ENCODE measurements around the gene B4GALNT2.
A peak's percentile ranks its signal among the peaks of the same experiment; 100 is the strongest.

The B4GALNT2 gene

DNA sequence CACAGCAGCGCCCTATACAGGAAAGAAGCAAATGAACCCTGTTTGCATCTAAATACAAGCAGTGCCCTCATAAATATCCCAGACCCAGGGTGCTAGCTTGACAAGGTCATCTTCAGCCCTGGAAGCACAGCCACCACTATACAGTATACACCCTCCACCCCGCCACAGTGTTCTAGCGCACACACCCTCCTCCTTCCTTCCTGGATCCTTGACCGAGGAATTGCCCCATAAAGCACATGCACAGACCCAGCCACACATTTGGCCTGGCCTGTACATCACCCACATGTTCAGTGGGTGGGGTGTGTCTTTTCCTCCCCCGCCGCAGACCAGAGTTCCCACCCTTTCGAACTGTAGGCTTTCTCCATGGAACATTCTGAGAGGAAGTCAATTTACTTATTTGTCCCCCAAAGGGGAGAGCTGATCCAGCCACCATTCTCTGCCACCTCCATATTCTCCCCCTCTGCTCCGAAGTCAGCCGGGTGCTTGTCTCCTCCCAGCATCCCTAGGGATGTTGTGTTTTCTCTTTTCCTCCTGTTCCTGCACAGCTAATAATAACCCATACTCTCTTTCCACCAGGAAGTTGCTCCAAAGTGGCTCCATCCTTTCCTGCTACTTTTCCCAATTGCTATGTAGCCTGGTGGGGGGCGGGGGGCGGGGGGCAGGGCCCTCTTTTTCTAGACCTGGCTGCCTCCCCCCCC lies 84.5 kb downstream of the B4GALNT2 start:
- Histone ChIP-seq H3K4me3 (ENCODE audit: low read length) (no peak overlapping the region), H3K27ac (ENCODE audit: low read length) (no peak overlapping the region), H3K9ac (ENCODE audit: low read length) (no peak overlapping the region), H3K27me3 (ENCODE audit: control insufficient read depth, insufficient read depth, low read length) (peaks cover 13% of the 10 kb centered on the region), H3K4me1 (ENCODE audit: control insufficient read depth, low read depth, low read length) (no peaks in the 10 kb centered on the region), H3K36me3 (ENCODE audit: control insufficient read depth, low read depth, low read length) (no peaks in the 10 kb centered on the region), H3K9me3 (ENCODE audit: control insufficient read depth, low read depth, low read length) (no peaks in the 10 kb centered on the region)

DNA sequence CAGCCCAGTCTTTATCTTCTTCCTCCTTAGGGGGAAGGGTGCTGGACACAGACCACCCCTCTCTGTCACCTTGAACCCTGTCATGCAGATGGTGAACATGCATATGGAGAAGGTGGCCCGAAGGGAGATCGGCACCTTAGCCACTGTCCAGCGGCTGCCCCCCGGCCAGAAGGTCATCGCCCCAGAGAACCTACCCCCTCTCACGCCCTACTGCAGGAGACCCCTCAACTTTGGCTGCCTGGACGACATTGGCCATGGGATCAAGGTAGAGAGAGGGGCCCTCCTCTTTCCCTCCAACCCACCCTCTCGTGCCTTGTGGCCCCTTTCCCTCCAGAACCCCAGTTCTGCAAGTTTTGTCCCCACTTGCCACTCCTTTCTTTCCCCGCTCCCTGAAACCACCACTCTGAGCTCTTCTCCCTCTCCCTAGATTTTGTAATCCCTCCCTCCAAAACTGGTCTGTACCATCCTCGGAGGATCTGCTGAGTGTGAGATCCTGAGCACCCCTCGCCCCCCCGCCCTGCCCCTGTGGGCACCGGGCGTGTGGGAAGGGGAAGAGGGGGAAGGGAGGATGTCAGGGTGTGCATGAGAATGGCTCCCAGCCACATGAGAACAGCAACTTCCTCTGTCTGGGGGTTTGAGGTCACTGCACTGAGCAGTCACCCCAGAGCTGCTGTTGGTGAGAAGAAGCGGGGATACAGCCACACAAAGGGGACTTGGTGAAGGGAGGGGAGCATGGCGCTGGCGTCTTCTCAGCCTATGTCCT lies 85.3 kb downstream of the B4GALNT2 start:
- Histone ChIP-seq H3K9ac (ENCODE audit: low read length) (no peak overlapping the region), H3K27me3 (ENCODE audit: control insufficient read depth, insufficient read depth, low read length) (peaks cover 16% of the 10 kb centered on the region), H3K27ac (ENCODE audit: low read length) (no peak overlapping the region), H3K4me3 (ENCODE audit: low read length) (no peak overlapping the region), H3K4me1 (ENCODE audit: control insufficient read depth, low read depth, low read length) (no peaks in the 10 kb centered on the region), H3K36me3 (ENCODE audit: control insufficient read depth, low read depth, low read length) (no peaks in the 10 kb centered on the region), H3K9me3 (ENCODE audit: control insufficient read depth, low read depth, low read length) (no peaks in the 10 kb centered on the region)

DNA sequence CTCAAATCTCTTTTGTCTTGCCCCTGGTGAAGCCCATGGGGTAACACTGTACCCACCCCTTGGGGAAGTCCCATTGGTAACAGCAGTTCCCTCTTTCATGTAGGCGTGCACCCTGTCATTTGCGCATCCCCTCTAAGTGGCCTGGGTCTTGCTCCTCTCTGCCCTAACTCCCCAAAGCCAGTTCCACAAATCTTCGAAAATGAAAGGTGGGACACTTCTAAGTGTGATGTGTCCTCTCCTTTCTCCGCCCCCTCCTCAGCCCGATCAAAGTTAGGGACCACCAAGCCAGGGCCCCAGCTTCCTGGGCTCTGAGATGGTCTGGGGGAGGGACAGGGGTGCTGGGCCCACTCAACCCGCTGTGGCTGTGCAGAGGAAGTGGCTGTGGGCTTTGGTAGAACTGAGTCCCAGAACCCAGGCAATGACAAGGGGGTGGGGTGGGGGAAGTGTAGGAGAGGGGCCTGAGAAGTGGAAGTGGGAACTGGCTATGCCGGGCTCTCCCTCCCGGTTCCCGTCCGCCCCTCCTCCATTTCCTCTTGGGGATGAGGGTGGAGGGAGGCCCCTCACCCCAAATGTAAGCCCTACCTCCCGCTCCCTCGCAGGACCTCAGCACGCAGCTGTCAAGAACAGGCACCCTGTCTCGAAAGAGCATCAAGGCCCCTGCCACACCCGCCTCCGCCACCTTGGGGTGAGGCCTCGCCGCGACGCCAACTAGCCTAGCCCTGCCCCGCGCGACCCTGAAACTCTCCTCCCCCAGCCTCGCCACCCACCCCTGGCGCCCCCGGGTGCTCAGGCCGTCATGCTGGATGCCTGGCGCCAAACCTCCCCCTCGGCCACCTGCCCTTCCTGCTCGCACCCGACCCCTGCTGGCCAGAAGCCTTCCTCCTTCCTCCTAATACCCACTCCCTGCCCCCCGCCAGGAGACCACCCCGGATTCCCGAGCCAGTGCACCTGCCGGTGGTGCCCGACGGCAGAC lies 86.7 kb downstream of the B4GALNT2 start:
- Histone ChIP-seq H3K27me3 (ENCODE audit: control insufficient read depth, insufficient read depth, low read length) (peaks cover 28% of the 10 kb centered on the region), H3K27ac (ENCODE audit: low read length) (no peak overlapping the region), H3K9ac (ENCODE audit: low read length) (no peak overlapping the region), H3K4me3 (ENCODE audit: low read length) (no peak overlapping the region), H3K36me3 (ENCODE audit: control insufficient read depth, low read depth, low read length) (no peaks in the 10 kb centered on the region), H3K9me3 (ENCODE audit: control insufficient read depth, low read depth, low read length) (no peaks in the 10 kb centered on the region), H3K4me1 (ENCODE audit: control insufficient read depth, low read depth, low read length) (peaks cover 5% of the 10 kb centered on the region)

DNA sequence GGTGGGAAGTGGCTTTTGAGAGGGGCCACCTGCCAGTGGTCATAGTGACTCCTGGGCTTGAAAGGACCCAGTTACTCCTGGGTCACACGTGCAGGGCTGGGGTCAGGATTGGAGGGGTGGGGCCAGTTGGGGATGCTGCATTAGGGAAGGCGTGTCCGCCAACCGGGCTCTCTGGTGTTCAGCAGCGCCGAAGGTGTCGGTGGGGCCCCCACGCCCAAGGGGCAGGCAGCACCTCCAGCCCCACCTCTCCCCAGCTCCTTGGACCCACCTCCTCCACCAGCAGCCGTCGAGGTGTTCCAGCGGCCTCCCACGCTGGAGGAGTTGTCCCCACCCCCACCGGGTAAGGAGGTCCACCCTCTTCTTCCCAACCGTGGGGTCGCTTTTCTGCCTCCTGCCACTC lies 87.4 kb downstream of the B4GALNT2 start:
- Histone ChIP-seq H3K9ac (ENCODE audit: low read length) (no peak overlapping the region), H3K27ac (ENCODE audit: low read length) (no peak overlapping the region), H3K27me3 (ENCODE audit: control insufficient read depth, insufficient read depth, low read length) (peaks cover 36% of the 10 kb centered on the region), H3K4me1 (ENCODE audit: control insufficient read depth, low read depth, low read length) (peaks cover 5% of the 10 kb centered on the region), H3K9me3 (ENCODE audit: control insufficient read depth, low read depth, low read length) (no peaks in the 10 kb centered on the region), H3K4me3 (ENCODE audit: low read length) (no peak overlapping the region), H3K36me3 (ENCODE audit: control insufficient read depth, low read depth, low read length) (no peaks in the 10 kb centered on the region)

DNA sequence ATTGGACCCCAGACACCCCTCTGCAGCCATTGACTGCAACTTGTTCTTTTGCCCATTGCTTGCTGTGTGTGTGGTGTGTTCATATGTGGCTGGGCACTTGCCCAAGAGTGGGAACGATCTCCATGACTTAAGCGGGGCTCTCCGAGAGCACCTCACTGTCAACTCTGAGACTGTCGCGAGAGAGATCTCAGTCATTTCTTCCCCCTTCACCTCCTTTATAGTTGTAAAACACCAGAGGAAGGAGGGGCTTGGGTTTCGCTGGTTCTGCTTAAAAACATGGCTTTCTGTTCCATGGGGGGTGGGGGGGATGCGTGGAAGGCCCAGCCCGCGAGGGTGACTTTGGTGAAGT lies 90.6 kb downstream of the B4GALNT2 start:
- peaks cover 5% of the 10 kb centered on the region for H3K4me1 ChIP-seq (ENCODE audit: control insufficient read depth, low read depth, low read length)
- H3K4me3 ChIP-seq (ENCODE audit: low read length) = peak overlapping the region; percentile 59
- no peak overlapping the region for H3K9ac ChIP-seq (ENCODE audit: low read length)
- no peak overlapping the region for H3K27ac ChIP-seq (ENCODE audit: low read length)
- H3K9me3 ChIP-seq (ENCODE audit: control insufficient read depth, low read depth, low read length) = no peaks in the 10 kb centered on the region
- no peaks in the 10 kb centered on the region for H3K36me3 ChIP-seq (ENCODE audit: control insufficient read depth, low read depth, low read length)
- peaks cover 68% of the 10 kb centered on the region for H3K27me3 ChIP-seq (ENCODE audit: control insufficient read depth, insufficient read depth, low read length)

DNA sequence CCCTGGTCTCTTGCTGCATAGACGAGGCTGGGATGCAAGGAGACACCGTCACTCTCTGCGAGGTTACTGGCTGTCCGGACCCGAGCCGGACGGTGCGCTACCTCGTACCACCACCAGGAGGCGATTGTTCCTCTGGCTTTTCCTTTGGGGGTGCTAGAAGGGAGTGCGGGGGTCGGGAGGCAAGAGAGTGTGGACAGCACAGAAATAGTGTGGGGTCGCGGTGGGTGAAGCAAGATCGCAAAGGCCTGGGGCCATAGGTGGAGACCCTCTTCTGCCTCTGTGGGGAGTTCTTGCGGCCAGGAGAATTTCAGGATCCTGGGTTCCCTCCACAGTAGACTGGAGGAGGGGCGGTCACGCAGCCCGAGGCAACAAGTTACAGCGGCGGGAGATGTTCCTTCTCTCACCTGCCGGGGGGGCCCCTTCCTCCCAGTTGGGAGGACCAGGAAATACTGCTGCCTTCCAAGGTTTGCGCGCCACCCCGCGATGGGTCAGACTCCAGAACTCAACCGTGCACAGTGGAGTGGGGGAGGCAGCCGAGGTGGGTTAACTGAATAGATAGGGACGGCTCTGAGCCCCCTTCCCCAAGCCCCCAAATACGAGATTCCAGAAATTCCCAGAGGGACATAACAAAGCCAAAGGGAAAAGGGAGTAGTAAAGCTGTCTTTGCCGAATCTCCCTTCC lies 91.1 kb downstream of the B4GALNT2 start:
- Histone ChIP-seq H3K4me1 (ENCODE audit: control insufficient read depth, low read depth, low read length) (peaks cover 5% of the 10 kb centered on the region), H3K9me3 (ENCODE audit: control insufficient read depth, low read depth, low read length) (no peaks in the 10 kb centered on the region), H3K36me3 (ENCODE audit: control insufficient read depth, low read depth, low read length) (no peaks in the 10 kb centered on the region), H3K27me3 (ENCODE audit: control insufficient read depth, insufficient read depth, low read length) (peaks cover 73% of the 10 kb centered on the region), H3K27ac (ENCODE audit: low read length) (no peak overlapping the region), H3K4me3 (ENCODE audit: low read length) (peak overlapping the region; percentile 59), H3K9ac (ENCODE audit: low read length) (no peak overlapping the region)

DNA sequence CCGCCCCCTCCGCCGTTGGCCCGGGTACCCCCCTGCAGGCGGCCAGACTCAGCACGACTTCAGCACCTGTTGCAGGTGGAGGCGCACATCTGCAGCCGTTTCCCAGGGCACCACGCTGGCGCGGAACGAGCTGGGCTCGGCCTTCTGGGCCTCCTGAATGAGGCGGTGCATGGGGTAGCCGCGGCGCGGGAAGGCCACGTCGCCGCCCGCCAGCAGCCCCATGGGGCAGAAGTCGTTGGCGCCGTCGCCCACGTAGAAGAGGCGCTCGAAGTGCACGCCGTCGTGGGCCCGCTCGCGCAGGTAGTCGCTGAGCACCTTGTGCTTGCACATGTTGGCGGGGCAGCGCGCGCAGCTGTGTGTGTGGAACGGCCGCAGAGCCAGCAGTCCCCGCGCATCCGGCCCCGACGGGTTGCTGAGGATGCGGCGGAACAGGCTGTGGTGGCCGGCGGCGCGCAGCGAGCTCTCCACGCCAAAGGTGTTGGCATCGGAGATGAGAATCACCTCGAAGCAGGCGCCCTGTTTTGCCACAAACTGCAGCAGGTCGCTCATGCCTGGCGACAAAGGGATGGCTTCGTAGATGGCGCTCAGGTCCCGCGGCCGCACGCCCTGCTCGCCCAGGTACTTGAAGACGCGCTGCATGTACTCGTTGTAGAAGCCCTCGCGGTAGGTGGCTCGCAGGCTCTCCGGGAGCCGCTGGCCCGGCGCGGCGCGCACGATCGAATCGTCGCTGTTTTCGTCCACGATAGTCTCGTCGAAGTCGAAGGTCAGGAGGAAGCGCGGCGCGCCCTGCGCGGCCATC lies 91.8 kb downstream of the B4GALNT2 start:
- H3K9ac ChIP-seq (ENCODE audit: low read length) = no peak overlapping the region
- no peaks in the 10 kb centered on the region for H3K9me3 ChIP-seq (ENCODE audit: control insufficient read depth, low read depth, low read length)
- H3K4me1 ChIP-seq (ENCODE audit: control insufficient read depth, low read depth, low read length) = peaks cover 5% of the 10 kb centered on the region
- no peak overlapping the region for H3K27ac ChIP-seq (ENCODE audit: low read length)
- H3K4me3 ChIP-seq (ENCODE audit: low read length) = peak overlapping the region; percentile 59
- H3K36me3 ChIP-seq (ENCODE audit: control insufficient read depth, low read depth, low read length) = no peaks in the 10 kb centered on the region
- peaks cover 80% of the 10 kb centered on the region for H3K27me3 ChIP-seq (ENCODE audit: control insufficient read depth, insufficient read depth, low read length)

DNA sequence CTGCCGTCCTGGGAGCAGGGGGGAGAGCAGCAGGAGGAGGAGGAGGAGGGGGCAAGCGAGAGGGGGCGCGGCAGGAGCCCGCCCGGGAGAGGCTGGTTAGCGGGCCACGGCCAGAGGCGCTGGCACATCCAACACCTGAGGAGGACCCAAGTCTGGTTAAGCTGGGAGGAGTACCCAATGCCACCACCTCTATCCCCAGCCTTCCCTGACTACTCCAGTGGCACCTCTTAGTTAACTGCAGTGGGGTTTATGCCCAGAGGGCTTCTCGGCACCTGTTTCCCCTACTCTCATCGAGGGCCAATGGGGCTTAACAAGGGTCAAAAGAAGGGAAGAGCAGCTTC lies 92.4 kb downstream of the B4GALNT2 start:
- peaks cover 86% of the 10 kb centered on the region for H3K27me3 ChIP-seq (ENCODE audit: control insufficient read depth, insufficient read depth, low read length)
- H3K4me3 ChIP-seq (ENCODE audit: low read length) = peak overlapping the region; percentile 59
- H3K27ac ChIP-seq (ENCODE audit: low read length) = no peak overlapping the region
- H3K9ac ChIP-seq (ENCODE audit: low read length) = no peak overlapping the region
- no peaks in the 10 kb centered on the region for H3K9me3 ChIP-seq (ENCODE audit: control insufficient read depth, low read depth, low read length)
- H3K36me3 ChIP-seq (ENCODE audit: control insufficient read depth, low read depth, low read length) = no peaks in the 10 kb centered on the region
- H3K4me1 ChIP-seq (ENCODE audit: control insufficient read depth, low read depth, low read length) = peaks cover 5% of the 10 kb centered on the region

DNA sequence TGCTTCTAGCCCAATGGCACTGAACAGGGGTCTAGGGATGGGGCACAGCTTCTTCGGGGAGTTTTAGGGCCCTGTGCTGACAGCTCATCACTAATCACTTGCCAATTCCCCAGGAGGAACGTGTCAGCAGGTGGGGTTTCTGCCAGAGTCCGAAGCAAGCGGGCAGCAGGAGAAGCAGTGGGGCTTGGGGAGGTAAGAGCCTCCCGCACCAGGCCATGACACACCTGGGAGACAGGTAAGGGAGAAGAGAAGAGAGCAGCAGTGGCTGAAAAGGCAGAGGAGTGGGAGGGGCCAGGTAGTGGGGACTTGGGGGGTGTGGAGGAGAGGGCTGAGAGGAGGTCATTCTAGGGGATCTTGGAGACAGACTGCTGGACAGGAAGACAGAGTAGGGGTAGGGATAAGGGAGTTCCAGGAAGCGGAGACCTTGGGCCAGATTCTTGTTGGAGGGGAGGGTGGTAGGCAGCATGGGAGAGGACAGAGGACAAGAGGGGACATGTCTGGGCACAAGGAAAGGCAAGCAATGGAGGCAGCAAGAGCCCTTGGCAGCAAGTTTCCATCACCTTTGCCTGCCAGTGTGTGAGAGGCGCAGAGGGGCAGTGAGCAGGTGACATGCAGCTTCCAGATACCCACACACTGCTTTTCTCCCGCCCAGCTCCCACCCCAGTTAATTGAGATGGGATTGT lies 93.1 kb downstream of the B4GALNT2 start:
- Histone ChIP-seq H3K4me1 (ENCODE audit: control insufficient read depth, low read depth, low read length) (peaks cover 5% of the 10 kb centered on the region), H3K4me3 (ENCODE audit: low read length) (no peak overlapping the region), H3K9me3 (ENCODE audit: control insufficient read depth, low read depth, low read length) (no peaks in the 10 kb centered on the region), H3K27me3 (ENCODE audit: control insufficient read depth, insufficient read depth, low read length) (peaks cover 91% of the 10 kb centered on the region), H3K9ac (ENCODE audit: low read length) (no peak overlapping the region), H3K36me3 (ENCODE audit: control insufficient read depth, low read depth, low read length) (no peaks in the 10 kb centered on the region), H3K27ac (ENCODE audit: low read length) (no peak overlapping the region)

Measured in iPS-18a (cell line).